Type B pancreatic cell (in vitro differentiated cells): ENCODE measurements around the gene TPCN2. TPM values are rescaled to one million over a fixed set of nuclear protein-coding genes. Genes with fewer than 3 reads are reported as not detected.

ENCODE experiments used
- DNase-seq: peaks from one replicate; pipeline ENCODE4 v3.0.0; 2021; ENCODE audit warnings: mixed read lengths; ENCODE audit not compliant: unreplicated experiment; ENCODE audit errors: extremely low spot score
- H3K27ac Mint-ChIP-seq: 2 replicates; pipeline ENCODE4 v1.8.0; 2021; ENCODE audit warnings: mild to moderate bottlenecking, mixed read lengths
- H3K27me3 Mint-ChIP-seq: 2 replicates; pipeline ENCODE4 v1.8.0; 2021; ENCODE audit warnings: mixed read lengths
- H3K36me3 Mint-ChIP-seq: 2 replicates; pipeline ENCODE4 v1.8.0; 2021; ENCODE audit warnings: mixed read lengths
- H3K4me1 Mint-ChIP-seq: one replicate; pipeline ENCODE4 v1.8.0; 2021; ENCODE audit warnings: mixed read lengths; ENCODE audit not compliant: unreplicated experiment
- H3K4me3 Mint-ChIP-seq: 2 replicates; pipeline ENCODE4 v1.8.0; 2021; ENCODE audit warnings: mild to moderate bottlenecking, mixed read lengths
- H3K9me3 Mint-ChIP-seq: 2 replicates; pipeline ENCODE4 v1.8.0; 2021; ENCODE audit warnings: mixed read lengths
- CTCF ChIP-seq: fragments of 200-600 bp; sonication (generic); conservative IDR thresholded peaks from 2 replicates; pipeline ENCODE4 v1.5.0; 2021; ENCODE audit warnings: antibody characterized with exemption, mild to moderate bottlenecking
- total RNA-seq: library from RNA; stranded (reverse); gene quantifications from 2 replicates; pipeline ENCODE4 v1.2.1, GENCODE V29; 2021; ENCODE audit warnings: low replicate concordance

Gene TPCN2
- total RNA-seq, 1 donor from 2014 or later: 19.5 TPM

GRCh38 chr11:69108030-69108429, 59.3 kb downstream of the TPCN2 start:
- Mint-ChIP-seq H3K4me3 (no peak overlapping the region), H3K36me3 (no peaks in the 10 kb centered on the region), H3K4me1 (peaks cover 13% of the 10 kb centered on the region), H3K27me3 (peaks cover 3% of the 10 kb centered on the region), H3K27ac (no peak overlapping the region), H3K9me3 (peaks cover 5% of the 10 kb centered on the region)
- no peak for DNase-seq
- no peak for TF ChIP-seq CTCF

- Mint-ChIP-seq H3K36me3 (no peaks in the 10 kb centered on the region), H3K9me3 (peaks cover 5% of the 10 kb centered on the region), H3K4me1 (peaks cover 10% of the 10 kb centered on the region), H3K27me3 (peaks cover 3% of the 10 kb centered on the region), H3K27ac (no peak overlapping the region), H3K4me3 (no peak overlapping the region)
- no peak for TF ChIP-seq CTCF
- no peak for DNase-seq
These were observed 59.8 kb downstream of the TPCN2 start for GRCh38 chr11:69108559-69108958.

- TF ChIP-seq CTCF: no peak
- H3K27ac Mint-ChIP-seq: no peak overlapping the region
- no peak for DNase-seq
- H3K4me1 Mint-ChIP-seq: peaks cover 6% of the 10 kb centered on the region
- H3K36me3 Mint-ChIP-seq: no peaks in the 10 kb centered on the region
- H3K9me3 Mint-ChIP-seq: peaks cover 5% of the 10 kb centered on the region
- no peak overlapping the region for H3K4me3 Mint-ChIP-seq
- H3K27me3 Mint-ChIP-seq: peaks cover 3% of the 10 kb centered on the region
These were observed 60.4 kb downstream of the TPCN2 start for GRCh38 chr11:69109101-69109500.

GRCh38 chr11:69110451-69110850, 61.7 kb downstream of the TPCN2 start:
- Mint-ChIP-seq H3K4me1 (peaks cover 12% of the 10 kb centered on the region), H3K4me3 (no peak overlapping the region), H3K27ac (no peak overlapping the region), H3K36me3 (no peaks in the 10 kb centered on the region), H3K9me3 (peaks cover 5% of the 10 kb centered on the region), H3K27me3 (peaks cover 3% of the 10 kb centered on the region)
- TF ChIP-seq CTCF: no peak
- no peak for DNase-seq

- no peaks in the 10 kb centered on the region for H3K36me3 Mint-ChIP-seq
- TF ChIP-seq CTCF: no peak
- no peak overlapping the region for H3K4me3 Mint-ChIP-seq
- H3K4me1 Mint-ChIP-seq: peaks cover 10% of the 10 kb centered on the region
- no peak overlapping the region for H3K27ac Mint-ChIP-seq
- H3K9me3 Mint-ChIP-seq: peaks cover 5% of the 10 kb centered on the region
- peaks cover 3% of the 10 kb centered on the region for H3K27me3 Mint-ChIP-seq
- no peak for DNase-seq
These were observed 63.2 kb downstream of the TPCN2 start for GRCh38 chr11:69111624-69112542.
